CD4-positive, alpha-beta memory T cell (primary cell): ENCODE measurements around the gene ANKDD1A. TPM values are rescaled to one million over a fixed set of nuclear protein-coding genes. Genes with fewer than 3 reads are reported as not detected.

ENCODE experiments used
- CTCF ChIA-PET: fragments of 350-600 bp; sonication (Branson Sonifier 250); formaldehyde crosslinking; loops from one replicate; lab custom pipeline; 2021; ENCODE audit warnings: inconsistent platforms; ENCODE audit not compliant: partially characterized antibody; lab: Charles Lee
- POLR2A ChIA-PET: fragments of 350-600 bp; sonication (Branson Sonifier 250); formaldehyde crosslinking; loops from one replicate; lab custom pipeline; 2021; ENCODE audit not compliant: partially characterized antibody; lab: Charles Lee
- DNase-seq, 5 donors: peaks; one replicate each; pipeline versions ENCODE4 v3.0.0 to v3.0.0-alpha.2; 2020 to 2022; ENCODE audit warnings: mixed read lengths in 1 of 5
- H3K27ac ChIP-seq: one replicate; pipeline ENCODE4 v1.7.0; 2013; ENCODE audit warnings: low read depth, low read length
- H3K27me3 ChIP-seq: 2 replicates; pipeline ENCODE4 v1.7.0; 2013; ENCODE audit warnings: mild to moderate bottlenecking, low read length, moderate library complexity; ENCODE audit not compliant: insufficient read depth
- H3K36me3 ChIP-seq: 2 replicates; pipeline ENCODE4 v1.7.0; 2013; ENCODE audit warnings: mild to moderate bottlenecking, low read length, moderate library complexity; ENCODE audit not compliant: insufficient read depth
- H3K4me1 ChIP-seq: 2 replicates; pipeline ENCODE4 v1.7.0; 2013; ENCODE audit warnings: mild to moderate bottlenecking, low read length, moderate library complexity; ENCODE audit not compliant: insufficient read depth
- H3K4me3 ChIP-seq, 2 donors: one replicate each; pipeline ENCODE4 v1.7.0; 2013; ENCODE audit warnings: low read length in 2 of 2, mild to moderate bottlenecking in 1 of 2
- H3K9me3 ChIP-seq, 2 donors: one replicate each; pipeline ENCODE4 v1.7.0; 2013; ENCODE audit warnings: low read length in 2 of 2, control low read depth in 1 of 2; ENCODE audit not compliant: control insufficient read depth in 1 of 2
- H3K27ac Mint-ChIP-seq, 7 donors: one replicate each; pipeline ENCODE4 v1.8.0; 2020 to 2021; ENCODE audit warnings: mixed read lengths in 7 of 7, mild to moderate bottlenecking in 6 of 7, inconsistent platforms in 3 of 7, moderate library complexity in 3 of 7
- H3K27me3 Mint-ChIP-seq, 2 donors: one replicate each; pipeline ENCODE4 v1.8.0; 2020 to 2021; ENCODE audit warnings: mixed read lengths in 2 of 2
- H3K36me3 Mint-ChIP-seq, 2 donors: one replicate each; pipeline ENCODE4 v1.8.0; 2020 to 2021; ENCODE audit warnings: mixed read lengths in 2 of 2, inconsistent platforms in 1 of 2, mild to moderate bottlenecking in 1 of 2
- H3K4me1 Mint-ChIP-seq, 4 donors: one replicate each; pipeline ENCODE4 v1.8.0; 2020 to 2021; ENCODE audit warnings: mixed read lengths in 4 of 4, mild to moderate bottlenecking in 1 of 4
- H3K4me3 Mint-ChIP-seq, 8 donors: one replicate each; pipeline ENCODE4 v1.8.0; 2020 to 2021; ENCODE audit warnings: mixed read lengths in 8 of 8, mild to moderate bottlenecking in 7 of 8, moderate library complexity in 6 of 8, inconsistent platforms in 3 of 8
- H3K9me3 Mint-ChIP-seq, 8 donors: one replicate each; pipeline ENCODE4 v1.8.0; 2020 to 2021; ENCODE audit warnings: mixed read lengths in 8 of 8, mild to moderate bottlenecking in 5 of 8, inconsistent platforms in 3 of 8, moderate library complexity in 1 of 8
- intact Hi-C: fragments of 100-400 bp; cut with micrococcal nuclease; formaldehyde crosslinking; loops from one replicate; pipeline ENCODE4 v1.15.1; 2023
- polyA plus RNA-seq, 2 donors: library from polyadenylated mRNA; unstranded; fragments of 300-500 nt; fragmentation: Illumina TruSeq; gene quantifications; one replicate each; pipeline ENCODE4 v1.2.3, GENCODE V29; 2021
- total RNA-seq, 2 experiments: library from RNA; stranded (reverse); gene quantifications; one replicate each; pipeline ENCODE4 v1.2.3, GENCODE V29; 2021

The ANKDD1A gene
- total and polyA plus RNA-seq, 4 experiments from 2014 or later = 0.16 to 5.9 (median 3.1) TPM

GRCh38 chr15:64894395-64895056 is 17.2 kb upstream of the ANKDD1A start:
- Histone ChIP-seq H3K9me3 (no peaks in the 10 kb centered on the region), H3K4me3 (peak overlapping the region; percentile 53 to 59), H3K27me3 (no peaks in the 10 kb centered on the region), H3K27ac (peak overlapping the region; percentile 89), H3K36me3 (no peaks in the 10 kb centered on the region), H3K4me1 (peaks cover 74% of the 10 kb centered on the region)
- Mint-ChIP-seq H3K36me3 (no peaks in the 10 kb centered on the region), H3K9me3 (no peaks in the 10 kb centered on the region), H3K4me1 (peaks cover 53 to 73% (median 64%) of the 10 kb centered on the region in 4 donors), H3K27ac (peak overlapping the region; percentile 95 to 99 (median 98)), H3K4me3 (peak overlapping the region; percentile 84 to 93 (median 86)), H3K27me3 (no peaks in the 10 kb centered on the region)
- CTCF ChIA-PET = interaction anchor here (0.9 to 11.3 kb wide), 18 partner anchors 10 to 403 kb away, joined by 3 to 162 read pairs (median 6); partner anchors contain the start of genes CLPX, PIF1 and PLEKHO2
- peak; percentile 87 to 97 (median 93) for DNase-seq
- intact Hi-C loops = loop anchor here (1.0 to 5.0 kb wide), 8 partner anchors 11 to 732 kb away; partner anchors contain the start of genes PIF1, PLEKHO2 and PPIB
- POLR2A ChIA-PET = interaction anchor here (0.7 to 4.7 kb wide), 30 partner anchors 10 to 1703 kb away, joined by 3 to 331 read pairs (median 7); partner anchors contain the start of genes ANKDD1A, PARP16, PIF1 and PLEKHO2

DNA sequence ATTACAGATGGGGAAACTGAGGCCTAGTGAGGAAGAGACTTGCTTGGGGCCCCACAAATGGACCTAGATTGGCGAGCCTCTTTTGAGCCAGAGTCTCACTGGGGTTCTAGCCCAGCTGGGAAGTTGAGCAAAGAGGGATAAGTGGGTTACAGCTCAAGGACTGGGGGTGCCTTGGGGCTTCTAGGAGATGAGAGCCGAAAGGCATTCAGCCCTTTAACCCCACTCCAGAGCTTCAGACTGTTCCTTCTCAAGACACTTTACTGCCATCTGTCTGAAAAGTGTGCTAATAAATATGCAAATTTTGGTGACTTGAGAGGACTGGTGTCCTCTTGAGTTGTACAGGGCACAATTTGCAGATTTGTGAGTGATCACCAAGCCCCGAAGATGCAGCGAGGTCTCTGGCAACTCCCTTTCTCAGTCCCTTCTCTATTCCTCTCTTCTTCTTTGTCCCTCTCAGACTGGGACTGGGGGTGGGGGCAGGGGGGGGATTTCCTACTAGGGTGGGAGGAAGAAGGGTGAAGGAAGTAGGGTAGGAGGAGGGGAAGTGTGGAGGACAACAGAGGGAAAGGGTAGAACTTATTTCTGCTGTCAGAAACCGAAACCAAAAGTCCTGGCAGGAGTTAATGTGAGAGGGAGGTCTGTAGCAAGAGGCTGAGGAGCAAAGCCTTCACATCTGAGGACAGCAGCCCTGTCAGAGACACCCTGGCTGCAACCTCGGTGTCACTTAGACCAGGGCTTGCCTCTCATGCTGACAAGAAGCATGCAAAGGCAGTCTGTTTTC is 16.2 kb upstream of the ANKDD1A start:
- Mint-ChIP-seq H3K27ac (peak overlapping the region; percentile 95 to 99 (median 98)), H3K4me3 (peak overlapping the region; percentile 84 to 93 (median 86)), H3K27me3 (no peaks in the 10 kb centered on the region), H3K9me3 (no peaks in the 10 kb centered on the region), H3K36me3 (no peaks in the 10 kb centered on the region), H3K4me1 (peaks cover 53 to 73% (median 64%) of the 10 kb centered on the region in 4 donors)
- ChIA-PET POLR2A (interaction anchor here (0.7 to 4.7 kb wide), 20 partner anchors 9 to 1391 kb away, joined by 3 to 331 read pairs (median 10); partner anchors contain the start of genes ANKDD1A, PIF1, PLEKHO2 and PPIB), CTCF (interaction anchor here (0.6 to 11.3 kb wide), 16 partner anchors 10 to 290 kb away, joined by 3 to 162 read pairs (median 9); partner anchors contain the start of genes CLPX, PIF1 and PLEKHO2)
- H3K36me3 ChIP-seq = no peaks in the 10 kb centered on the region
- H3K4me1 ChIP-seq = peaks cover 74% of the 10 kb centered on the region
- H3K4me3 ChIP-seq = peak overlapping the region; percentile 38 to 59
- peak; percentile 50 to 75 (median 52) for DNase-seq
- intact Hi-C loops = loop anchor here (1.0 to 2.0 kb wide), 4 partner anchors 10 to 733 kb away; partner anchors contain the start of genes PIF1 and PPIB
- H3K27ac ChIP-seq = peak overlapping the region; percentile 89
- H3K27me3 ChIP-seq = no peaks in the 10 kb centered on the region
- no peaks in the 10 kb centered on the region for H3K9me3 ChIP-seq

DNA sequence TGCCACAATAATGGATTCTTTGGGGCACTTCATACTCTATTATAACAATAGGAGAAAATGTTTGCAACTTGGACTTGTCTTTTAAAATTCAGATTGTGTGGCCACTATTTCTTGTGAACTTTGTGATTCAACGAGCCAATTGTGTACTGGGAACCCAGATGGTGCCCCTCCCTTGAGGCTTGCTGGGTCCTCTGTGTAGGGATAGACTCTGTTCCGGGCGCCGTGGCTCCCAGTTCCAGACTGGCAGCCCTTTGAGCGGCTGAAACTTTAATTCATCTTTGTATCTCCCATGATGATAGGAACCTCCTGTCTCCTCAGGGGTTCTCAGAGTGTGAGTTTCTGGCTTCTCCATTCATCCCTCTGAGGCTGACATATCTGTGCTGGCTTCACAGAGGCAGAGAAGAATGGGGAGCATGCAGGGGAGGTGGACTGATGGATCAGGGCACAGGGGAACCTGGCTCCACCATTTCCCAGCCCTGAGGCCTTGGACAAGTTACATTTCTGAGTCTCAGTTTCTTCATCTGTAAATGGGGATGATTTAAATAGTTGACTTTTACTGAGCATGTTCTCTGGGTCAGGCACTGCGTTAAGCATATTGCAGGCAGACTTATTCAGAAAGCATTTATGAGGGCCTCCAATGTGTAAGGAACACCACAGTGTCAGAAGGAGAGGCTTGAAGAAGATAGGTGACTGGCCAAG is 15.2 kb upstream of the ANKDD1A start:
- Mint-ChIP-seq H3K4me1 (peaks cover 46 to 71% (median 60%) of the 10 kb centered on the region in 4 donors), H3K4me3 (peak overlapping the region; percentile 84 to 93 (median 86)), H3K36me3 (peaks cover under 1 to 6% of the 10 kb centered on the region in 2 donors), H3K9me3 (peaks cover 0 to 8% (median 6%) of the 10 kb centered on the region in 8 donors), H3K27me3 (no peaks in the 10 kb centered on the region), H3K27ac (peak overlapping the region; percentile 95 to 99 (median 98))
- Histone ChIP-seq H3K27me3 (no peaks in the 10 kb centered on the region), H3K27ac (peak overlapping the region; percentile 89), H3K4me3 (peak overlapping the region in 1 of 2 donors; percentile 59), H3K36me3 (no peaks in the 10 kb centered on the region), H3K4me1 (peaks cover 67% of the 10 kb centered on the region), H3K9me3 (no peaks in the 10 kb centered on the region)
- ChIA-PET POLR2A (interaction anchor here (1.4 to 4.7 kb wide), 2 partner anchors 15 to 58 kb away, joined by 3 to 188 read pairs; no protein-coding TSS in a partner anchor), CTCF (interaction anchor here (11.3 kb wide), 1 partner anchor 59 kb away, joined by 162 read pairs; the partner anchor contains the start of gene PLEKHO2)
- DNase-seq = no peak
- intact Hi-C loops = no loop called here

GRCh38 chr15:64897345-64897985 is 14.2 kb upstream of the ANKDD1A start:
- peaks cover 44 to 71% (median 59%) of the 10 kb centered on the region in 4 donors for H3K4me1 Mint-ChIP-seq
- ChIA-PET CTCF (interaction anchor here (11.3 kb wide), 1 partner anchor 60 kb away, joined by 162 read pairs; the partner anchor contains the start of gene PLEKHO2), POLR2A (interaction anchor here (1.4 kb wide), 1 partner anchor 59 kb away, joined by 3 read pairs; no protein-coding TSS in a partner anchor)
- H3K36me3 Mint-ChIP-seq = peaks cover 5 to 6% of the 10 kb centered on the region in 2 donors
- H3K9me3 Mint-ChIP-seq = peaks cover 0 to 11% (median 6%) of the 10 kb centered on the region in 8 donors
- Histone ChIP-seq H3K27me3 (no peaks in the 10 kb centered on the region), H3K4me1 (peaks cover 67% of the 10 kb centered on the region), H3K36me3 (no peaks in the 10 kb centered on the region), H3K4me3 (no peak overlapping the region), H3K27ac (peak overlapping the region; percentile 89), H3K9me3 (no peaks in the 10 kb centered on the region)
- H3K27me3 Mint-ChIP-seq = no peaks in the 10 kb centered on the region
- no peak for DNase-seq
- intact Hi-C loops = no loop called here
- peak overlapping the region in 2 of 8 donors; percentile 17 to 57 for H3K4me3 Mint-ChIP-seq
- H3K27ac Mint-ChIP-seq = peak overlapping the region in 6 of 7 donors; percentile 71 to 99 (median 82)

DNA sequence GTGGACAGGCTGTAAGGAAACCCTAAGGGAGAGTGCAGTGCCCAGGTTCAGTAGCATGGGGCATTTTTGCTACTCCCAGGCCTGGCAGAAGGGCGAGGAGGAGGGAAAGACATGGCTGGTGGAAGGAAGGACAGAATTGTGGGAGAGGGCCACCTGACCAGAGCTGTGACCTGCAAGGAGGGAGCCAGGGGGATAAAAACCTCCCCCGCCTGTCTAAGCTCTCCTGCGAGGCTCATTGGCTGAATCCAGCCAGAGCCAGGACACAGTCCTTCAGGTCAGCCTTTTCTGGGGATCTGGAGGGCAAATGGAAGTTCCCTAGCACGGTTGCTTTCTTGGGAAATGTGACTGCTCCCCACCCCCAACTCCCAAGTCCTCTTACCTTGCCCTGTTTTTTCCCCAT is 13.3 kb upstream of the ANKDD1A start:
- ChIA-PET POLR2A (interaction anchor here (1.2 kb wide), 1 partner anchor 15 kb away, joined by 3 read pairs; no protein-coding TSS in a partner anchor), CTCF (interaction anchor here (11.3 kb wide), 1 partner anchor 61 kb away, joined by 162 read pairs; the partner anchor contains the start of gene PLEKHO2)
- Mint-ChIP-seq H3K27me3 (no peaks in the 10 kb centered on the region), H3K4me3 (no peak overlapping the region), H3K36me3 (peaks cover 5 to 6% of the 10 kb centered on the region in 2 donors), H3K4me1 (peaks cover 45 to 71% (median 60%) of the 10 kb centered on the region in 4 donors), H3K9me3 (peaks cover 0 to 11% (median 6%) of the 10 kb centered on the region in 8 donors), H3K27ac (peak overlapping the region in 3 of 7 donors; percentile 23 to 77 (median 73))
- Histone ChIP-seq H3K27me3 (no peaks in the 10 kb centered on the region), H3K4me3 (no peak overlapping the region), H3K27ac (no peak overlapping the region), H3K4me1 (peaks cover 67% of the 10 kb centered on the region), H3K9me3 (no peaks in the 10 kb centered on the region), H3K36me3 (no peaks in the 10 kb centered on the region)
- intact Hi-C loops = no loop called here
- no peak for DNase-seq
